Measurements from ENCODE around the gene CDCP1.

GRCh38 chr3:45106874-45107273 is 39.3 kb downstream of the CDCP1 start:
- TF ChIP-seq CTCF (IDR thresholded peaks at IDR 0.05) = no peak
- TF ChIP-seq POLR2A (IDR thresholded peaks at IDR 0.05) = no peak
